ENCODE data around the gene GGCT.
"Not testable (repeated sequence)": the region's sequence is repeated elsewhere in the genome, so short reads cannot be mapped to it uniquely, and the experiment has no call there.

Gene GGCT

GRCh38 chr7:30519122-30519521, 14.5 kb upstream of the GGCT start:
- in situ Hi-C loops (cut with HindIII; ENCODE audit: low sequenced_read_pairs) = no loop called here

GRCh38 chr7:30515761-30516160, 11.1 kb upstream of the GGCT start:
- in situ Hi-C loops (cut with HindIII; ENCODE audit: low sequenced_read_pairs) = no loop called here

- in situ Hi-C loops (cut with HindIII; ENCODE audit: low sequenced_read_pairs) = no loop called here
Measured at GRCh38 chr7:30514776-30515175, 10.1 kb upstream of the GGCT start.

GRCh38 chr7:30514177-30514576, 9.5 kb upstream of the GGCT start:
- in situ Hi-C loops (cut with HindIII; ENCODE audit: low sequenced_read_pairs) = no loop called here

GRCh38 chr7:30513762-30514161, 9.1 kb upstream of the GGCT start:
- in situ Hi-C loops (cut with HindIII; ENCODE audit: low sequenced_read_pairs) = no loop called here

GRCh38 chr7:30511973-30512662, 7.5 kb upstream of the GGCT start:
- in situ Hi-C loops (cut with HindIII; ENCODE audit: low sequenced_read_pairs) = no loop called here

- in situ Hi-C loops (cut with HindIII; ENCODE audit: low sequenced_read_pairs) = no loop called here
Measured at GRCh38 chr7:30511494-30511893, 6.9 kb upstream of the GGCT start.

- in situ Hi-C loops (cut with HindIII; ENCODE audit: low sequenced_read_pairs) = no loop called here
Measured at GRCh38 chr7:30510124-30511075, 5.8 kb upstream of the GGCT start.

GRCh38 chr7:30509171-30509857, 4.7 kb upstream of the GGCT start:
- in situ Hi-C loops (cut with HindIII; ENCODE audit: low sequenced_read_pairs) = not testable (repeated sequence)

- in situ Hi-C loops (cut with HindIII; ENCODE audit: low sequenced_read_pairs) = not testable (repeated sequence)
Measured at GRCh38 chr7:30507346-30507900, 2.8 kb upstream of the GGCT start.

- in situ Hi-C loops (cut with HindIII; ENCODE audit: low sequenced_read_pairs) = no loop called here
Measured at GRCh38 chr7:30505174-30505697, 607 bp upstream of the GGCT start.

GRCh38 chr7:30503274-30504212, 1.1 kb downstream of the GGCT start:
- in situ Hi-C loops (cut with HindIII; ENCODE audit: low sequenced_read_pairs) = no loop called here

GRCh38 chr7:30502470-30503251, 2.0 kb downstream of the GGCT start:
- in situ Hi-C loops (cut with HindIII; ENCODE audit: low sequenced_read_pairs) = no loop called here

- in situ Hi-C loops (cut with HindIII; ENCODE audit: low sequenced_read_pairs) = no loop called here
Measured at GRCh38 chr7:30501264-30501663, 3.4 kb downstream of the GGCT start.

GRCh38 chr7:30493228-30493627, 11.4 kb downstream of the GGCT start:
- in situ Hi-C loops (cut with HindIII; ENCODE audit: low sequenced_read_pairs) = no loop called here

- in situ Hi-C loops (cut with HindIII; ENCODE audit: low sequenced_read_pairs) = no loop called here
Measured at GRCh38 chr7:30491417-30491816, 13.2 kb downstream of the GGCT start.

GRCh38 chr7:30487371-30487770, 17.3 kb downstream of the GGCT start:
- in situ Hi-C loops (cut with HindIII; ENCODE audit: low sequenced_read_pairs) = no loop called here

- in situ Hi-C loops (cut with HindIII; ENCODE audit: low sequenced_read_pairs) = no loop called here
Measured at GRCh38 chr7:30485667-30486066, 19.0 kb downstream of the GGCT start.

GRCh38 chr7:30481416-30481815, 23.2 kb downstream of the GGCT start:
- in situ Hi-C loops (cut with HindIII; ENCODE audit: low sequenced_read_pairs) = not testable (repeated sequence)
